Activated CD4-positive, alpha-beta T cell treated with anti-CD3 and anti-CD28 coated beads for 4 hours (primary cell): ENCODE measurements around the gene DNAJC4.
A peak's percentile ranks its signal among the peaks of the same experiment; 100 is the strongest.

Source experiments
- DNase-seq, 2 donors: peaks; one replicate each; pipeline ENCODE4 v3.0.0-alpha.2; 2020

DNAJC4 gene

GRCh38 chr11:64208796-64209562 lies 21.4 kb upstream of the DNAJC4 start:
- DNase-seq: no peak

GRCh38 chr11:64209563-64209843 lies 20.8 kb upstream of the DNAJC4 start:
- no peak for DNase-seq

GRCh38 chr11:64210301-64211020 lies 19.9 kb upstream of the DNAJC4 start:
- DNase-seq: no peak

DNA sequence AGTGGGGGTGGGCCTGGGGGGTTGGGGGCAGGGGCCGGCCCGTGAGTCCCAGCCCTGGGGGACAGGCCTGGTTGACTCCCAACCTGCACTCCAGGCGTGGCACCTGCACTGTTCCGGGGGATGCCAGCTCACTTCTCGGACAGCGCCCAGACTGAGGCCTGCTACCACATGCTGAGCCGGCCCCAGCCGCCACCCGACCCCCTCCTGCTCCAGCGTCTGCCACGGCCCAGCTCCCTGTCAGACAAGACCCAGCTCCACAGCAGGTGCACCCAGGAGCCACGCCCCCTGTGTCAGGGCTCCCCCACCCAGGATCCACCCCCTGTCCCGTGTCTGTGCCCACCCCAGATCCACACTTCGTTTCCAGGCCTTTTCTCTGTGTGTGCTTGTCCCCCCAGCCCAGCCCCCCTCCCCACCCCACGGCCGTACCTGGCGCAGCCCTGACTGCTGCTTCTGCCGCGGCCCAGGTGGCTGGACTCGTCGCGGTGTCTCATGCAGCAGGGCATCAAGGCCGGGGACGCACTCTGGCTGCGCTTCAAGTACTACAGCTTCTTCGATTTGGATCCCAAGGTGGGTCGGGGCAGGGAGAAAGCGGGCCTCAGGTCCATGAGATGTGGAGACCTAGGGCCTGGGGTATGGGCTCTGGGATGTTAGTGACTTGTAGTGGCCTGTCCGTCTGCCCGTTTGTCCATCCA lies 19.0 kb upstream of the DNAJC4 start:
- no peak for DNase-seq

- DNase-seq: no peak
These were observed 13.5 kb upstream of the DNAJC4 start for GRCh38 chr11:64216879-64217278.

- no peak for DNase-seq
These were observed 11.6 kb upstream of the DNAJC4 start for GRCh38 chr11:64218628-64219353.

DNA sequence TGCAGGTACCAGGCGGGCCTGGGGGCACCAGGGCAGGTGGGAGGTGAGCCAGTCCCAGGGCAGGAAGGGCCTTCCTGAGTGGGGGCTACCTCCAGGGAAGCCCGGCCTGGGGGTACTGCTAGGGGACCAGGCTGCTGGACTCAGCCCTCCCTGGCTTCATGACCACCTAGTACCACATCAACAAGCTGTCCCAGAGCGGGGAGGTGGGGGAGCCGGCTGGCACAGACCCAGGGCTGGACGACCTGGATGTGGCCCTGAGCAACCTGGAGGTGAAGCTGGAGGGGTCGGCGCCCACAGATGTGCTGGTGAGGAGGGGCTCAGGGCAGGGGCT lies 11.0 kb upstream of the DNAJC4 start:
- DNase-seq: no peak

DNA sequence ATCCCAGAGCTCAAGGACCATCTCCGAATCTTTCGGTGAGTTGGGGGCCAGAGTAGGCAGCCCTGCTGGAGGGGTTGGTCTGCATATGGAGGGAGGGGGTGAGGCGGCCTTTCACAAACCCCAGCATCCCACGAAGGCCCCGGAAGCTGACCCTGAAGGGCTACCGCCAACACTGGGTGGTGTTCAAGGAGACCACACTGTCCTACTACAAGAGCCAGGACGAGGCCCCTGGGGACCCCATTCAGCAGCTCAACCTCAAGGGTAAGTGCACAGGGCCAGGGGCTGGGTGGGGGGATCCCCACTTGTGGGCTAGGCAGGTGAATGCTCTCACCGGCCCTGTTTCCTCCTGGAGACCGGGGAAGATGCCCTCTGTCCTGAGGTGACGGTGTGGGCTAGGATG lies 10.6 kb upstream of the DNAJC4 start:
- no peak for DNase-seq

- no peak for DNase-seq
These were observed 10.1 kb upstream of the DNAJC4 start for GRCh38 chr11:64220271-64220670.

GRCh38 chr11:64220798-64221197 lies 9.6 kb upstream of the DNAJC4 start:
- DNase-seq: no peak

- DNase-seq: no peak
These were observed 7.7 kb upstream of the DNAJC4 start for GRCh38 chr11:64222651-64223000.

DNA sequence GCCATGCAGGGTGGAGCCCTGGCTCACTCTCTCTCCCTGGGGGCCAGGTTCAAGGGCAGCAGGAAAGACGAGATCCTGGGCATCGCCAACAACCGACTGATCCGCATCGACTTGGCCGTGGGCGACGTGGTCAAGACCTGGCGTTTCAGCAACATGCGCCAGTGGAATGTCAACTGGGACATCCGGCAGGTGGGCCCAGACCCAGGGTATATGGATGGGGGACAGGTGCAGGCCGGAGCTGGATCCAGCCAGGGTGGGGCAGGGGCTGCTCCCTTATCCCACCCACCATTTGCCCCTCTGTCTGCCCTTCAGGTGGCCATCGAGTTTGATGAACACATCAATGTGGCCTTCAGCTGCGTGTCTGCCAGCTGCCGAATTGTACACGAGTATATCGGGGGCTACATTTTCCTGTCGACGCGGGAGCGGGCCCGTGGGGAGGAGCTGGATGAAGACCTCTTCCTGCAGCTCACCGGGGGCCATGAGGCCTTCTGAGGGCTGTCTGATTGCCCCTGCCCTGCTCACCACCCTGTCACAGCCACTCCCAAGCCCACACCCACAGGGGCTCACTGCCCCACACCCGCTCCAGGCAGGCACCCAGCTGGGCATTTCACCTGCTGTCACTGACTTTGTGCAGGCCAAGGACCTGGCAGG lies 7.2 kb upstream of the DNAJC4 start:
- no peak for DNase-seq

GRCh38 chr11:64224151-64224890 lies 6.0 kb upstream of the DNAJC4 start:
- no peak for DNase-seq

- no peak for DNase-seq
These were observed 5.3 kb upstream of the DNAJC4 start for GRCh38 chr11:64224891-64225607.

- peak; percentile 85 to 92 for DNase-seq
These were observed 4.5 kb upstream of the DNAJC4 start, which contains the start of the genes NUDT22 and TRPT1 for GRCh38 chr11:64225608-64226506. Gene NUDT22 (plus strand): TSS chr11:64226274. CDS start chr11:64226653, 379 bp downstream. Gene TRPT1 (minus strand): TSS chr11:64226186. CDS start chr11:64225860, 326 bp downstream.

GRCh38 chr11:64226507-64227051 lies 3.8 kb upstream of the DNAJC4 start:
- DNase-seq: peak; percentile 32 to 46

DNA sequence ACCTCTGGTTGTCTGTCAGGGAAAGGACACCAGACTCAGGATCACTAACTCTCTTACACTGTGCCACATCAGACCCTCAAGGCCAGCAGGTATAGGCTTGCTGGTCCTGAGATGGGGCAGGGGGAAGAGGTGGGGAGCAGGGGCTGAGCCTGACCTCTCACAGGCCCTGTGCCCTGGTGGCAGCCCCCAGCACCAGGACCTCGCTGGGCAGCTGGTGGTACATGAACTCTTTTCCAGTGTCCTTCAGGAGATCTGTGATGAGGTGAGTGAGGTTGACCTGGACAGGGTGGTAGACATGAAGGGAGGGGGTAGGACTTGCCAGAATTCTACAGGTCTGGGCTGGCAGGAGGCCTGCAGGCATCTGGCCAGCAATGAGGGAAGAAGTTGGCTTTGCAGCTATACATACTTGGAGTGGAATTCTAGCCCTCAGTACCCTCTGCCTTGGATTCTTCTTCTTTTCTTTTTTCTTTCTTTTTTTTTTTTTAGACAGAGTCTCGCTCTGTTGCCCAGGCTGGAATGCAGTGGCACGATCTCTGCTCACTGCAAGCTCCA lies 2.9 kb upstream of the DNAJC4 start:
- DNase-seq: no peak

DNA sequence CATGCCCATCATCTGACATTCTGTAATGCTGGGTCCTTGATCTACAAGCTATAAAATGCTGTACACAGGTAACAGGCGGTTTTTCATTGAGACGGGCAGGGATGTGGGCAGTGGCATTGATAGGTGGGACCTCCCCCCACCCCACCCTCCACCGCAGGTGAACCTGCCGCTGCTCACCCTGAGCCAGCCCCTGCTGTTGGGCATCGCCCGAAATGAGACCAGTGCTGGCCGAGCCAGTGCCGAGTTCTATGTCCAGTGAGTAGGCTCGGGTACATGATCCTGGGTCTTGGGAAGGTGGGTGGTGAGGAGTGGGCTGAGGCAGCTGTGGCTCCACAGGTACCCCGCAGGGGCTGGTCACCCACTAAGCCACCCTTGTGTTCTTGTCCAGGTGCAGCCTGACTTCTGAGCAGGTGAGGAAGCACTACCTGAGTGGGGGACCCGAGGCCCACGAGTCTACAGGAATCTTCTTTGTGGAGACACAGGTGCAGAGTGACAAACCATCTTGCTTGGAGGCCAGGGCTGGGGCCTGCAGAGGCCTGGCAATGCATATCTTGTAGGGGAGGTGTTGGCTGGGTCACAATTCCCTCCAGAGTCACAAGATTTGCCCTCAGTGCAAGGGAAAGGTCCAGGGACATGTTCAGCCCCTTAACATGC lies 1.1 kb upstream of the DNAJC4 start:
- no peak for DNase-seq

GRCh38 chr11:64229744-64230170 lies 591 bp upstream of the DNAJC4 start:
- no peak for DNase-seq
